ENCODE results near the gene ABCB1.

Gene ABCB1

DNA sequence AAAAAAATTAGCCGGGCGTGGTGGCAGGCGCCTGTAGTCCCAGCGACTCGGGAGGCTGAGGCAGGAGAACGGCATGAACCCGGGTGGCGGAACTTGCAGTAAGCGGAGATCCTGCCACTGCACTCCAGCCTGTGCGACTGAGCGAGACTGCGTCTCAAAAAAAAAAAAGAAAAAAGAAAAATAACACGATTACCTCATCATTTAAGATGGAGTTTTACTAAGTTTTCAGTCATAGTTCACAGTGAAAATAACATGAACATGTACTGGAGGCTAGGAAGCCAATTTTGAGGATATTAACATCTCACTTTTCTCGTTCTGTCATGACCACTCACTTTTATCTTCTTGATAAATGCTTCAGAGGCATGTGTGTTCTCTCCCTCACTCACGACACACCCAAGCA lies 24.4 kb upstream of the ABCB1 start:
- TF ChIP-seq, protein P1, sequence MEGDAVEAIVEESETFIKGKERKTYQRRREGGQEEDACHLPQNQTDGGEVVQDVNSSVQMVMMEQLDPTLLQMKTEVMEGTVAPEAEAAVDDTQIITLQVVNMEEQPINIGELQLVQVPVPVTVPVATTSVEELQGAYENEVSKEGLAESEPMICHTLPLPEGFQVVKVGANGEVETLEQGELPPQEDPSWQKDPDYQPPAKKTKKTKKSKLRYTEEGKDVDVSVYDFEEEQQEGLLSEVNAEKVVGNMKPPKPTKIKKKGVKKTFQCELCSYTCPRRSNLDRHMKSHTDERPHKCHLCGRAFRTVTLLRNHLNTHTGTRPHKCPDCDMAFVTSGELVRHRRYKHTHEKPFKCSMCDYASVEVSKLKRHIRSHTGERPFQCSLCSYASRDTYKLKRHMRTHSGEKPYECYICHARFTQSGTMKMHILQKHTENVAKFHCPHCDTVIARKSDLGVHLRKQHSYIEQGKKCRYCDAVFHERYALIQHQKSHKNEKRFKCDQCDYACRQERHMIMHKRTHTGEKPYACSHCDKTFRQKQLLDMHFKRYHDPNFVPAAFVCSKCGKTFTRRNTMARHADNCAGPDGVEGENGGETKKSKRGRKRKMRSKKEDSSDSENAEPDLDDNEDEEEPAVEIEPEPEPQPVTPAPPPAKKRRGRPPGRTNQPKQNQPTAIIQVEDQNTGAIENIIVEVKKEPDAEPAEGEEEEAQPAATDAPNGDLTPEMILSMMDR (conservative IDR thresholded peaks at IDR 0.05; ENCODE audit: low read depth), result no peak
- POLR2A ChIA-PET (ENCODE audit: low non-redundant PET), result no interaction called here
- CTCF ChIA-PET, result interaction anchor here (0.5 kb wide), 2 partner anchors 42 to 467 kb away, joined by 3 read pairs; no protein-coding TSS in a partner anchor
- H3K27ac ChIP-seq, result no peak overlapping the region
- DNase-seq (ENCODE audit: low spot score), result no peak

DNA sequence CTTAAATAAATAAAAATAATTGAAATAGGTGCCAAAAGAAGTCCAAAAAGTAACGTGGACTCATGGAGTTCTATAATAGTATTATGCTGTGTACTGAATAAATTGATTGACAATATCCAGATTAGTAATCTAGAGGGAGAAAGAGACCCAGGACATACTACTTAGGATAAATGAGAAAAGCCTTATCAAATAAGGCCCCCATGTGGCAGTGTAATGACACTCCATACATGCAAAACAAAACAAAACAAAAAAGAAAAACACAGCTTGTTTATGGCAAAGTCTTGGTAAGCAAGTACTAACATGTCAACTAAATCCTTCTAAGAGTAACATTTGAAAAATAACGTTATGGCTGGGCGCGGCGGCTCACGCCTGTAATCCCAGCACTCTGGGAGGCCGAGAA lies 23.9 kb upstream of the ABCB1 start:
- TF ChIP-seq, protein P1 (conservative IDR thresholded peaks at IDR 0.05; ENCODE audit: low read depth), result no peak
- H3K27ac ChIP-seq, result no peak overlapping the region
- no peak for DNase-seq (ENCODE audit: low spot score)
- ChIA-PET CTCF (interaction anchor here (0.5 kb wide), 1 partner anchor 43 kb away, joined by 3 read pairs; no protein-coding TSS in a partner anchor), POLR2A (ENCODE audit: low non-redundant PET) (no interaction called here)

DNA sequence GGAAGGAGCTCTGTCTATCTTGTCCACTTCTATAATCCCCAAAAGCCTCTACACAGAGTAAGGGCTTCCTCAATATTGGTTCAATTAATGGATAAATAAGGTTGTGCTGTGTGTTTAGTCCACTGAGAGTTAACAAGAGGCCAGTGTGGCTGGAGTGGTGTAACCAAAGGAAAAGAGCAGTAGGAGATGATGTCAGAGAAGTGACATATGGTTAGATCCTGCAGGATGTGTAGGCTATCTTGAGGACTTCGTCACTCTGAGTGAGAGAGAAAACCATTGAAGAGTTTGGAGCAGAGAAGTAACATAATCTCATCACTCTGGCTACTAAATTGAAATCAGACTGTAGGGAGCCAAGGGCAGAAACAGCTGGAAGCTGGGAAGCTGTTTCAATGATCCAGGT lies 14.5 kb upstream of the ABCB1 start:
- ChIA-PET POLR2A (ENCODE audit: low non-redundant PET) (no interaction called here), CTCF (no interaction called here)
- no peak overlapping the region for H3K27ac ChIP-seq
- DNase-seq (ENCODE audit: low spot score), result no peak
- TF ChIP-seq, protein P1 (conservative IDR thresholded peaks at IDR 0.05; ENCODE audit: low read depth), result no peak

DNA sequence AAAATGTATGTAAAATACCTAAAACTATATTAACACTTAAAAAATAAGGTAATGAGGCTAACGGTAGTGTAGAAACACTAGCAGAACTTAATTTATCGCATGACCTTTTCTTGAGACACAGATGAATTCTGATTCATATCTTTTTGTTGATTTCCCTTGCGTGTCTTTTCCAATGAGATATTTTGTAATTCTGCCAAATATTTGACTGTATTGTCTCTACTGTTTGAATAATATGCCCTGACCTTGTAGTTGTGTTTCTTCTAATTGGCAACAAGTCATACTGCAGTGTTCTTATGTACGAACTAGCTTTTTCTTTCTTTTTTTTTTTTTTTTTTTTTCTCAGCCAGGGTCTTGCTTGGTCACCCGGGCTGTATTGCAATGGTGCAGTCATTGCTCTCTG lies 9.2 kb upstream of the ABCB1 start:
- H3K27ac ChIP-seq, result no peak overlapping the region
- TF ChIP-seq, protein P1 (conservative IDR thresholded peaks at IDR 0.05; ENCODE audit: low read depth), result no peak
- ChIA-PET CTCF (no interaction called here), POLR2A (ENCODE audit: low non-redundant PET) (no interaction called here)
- DNase-seq (ENCODE audit: low spot score), result no peak

DNA sequence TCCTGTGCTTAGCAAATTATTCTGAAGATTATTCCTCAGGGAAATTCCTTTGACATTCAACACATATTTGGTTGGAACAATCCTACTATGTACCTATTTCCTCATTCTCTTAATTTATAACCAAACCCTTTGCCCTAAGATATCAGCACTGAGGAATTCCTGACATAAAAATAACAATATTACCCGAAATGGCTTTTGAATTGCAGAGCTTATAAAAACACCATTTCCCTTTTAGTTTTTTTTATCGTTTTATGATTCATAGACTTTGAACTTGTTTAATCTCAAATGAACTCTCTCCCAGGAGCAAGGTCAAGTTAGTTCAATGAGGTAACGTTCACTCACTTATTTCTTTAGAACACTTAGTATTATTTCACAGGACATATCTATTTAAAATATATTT lies 7.7 kb upstream of the ABCB1 start:
- CTCF ChIA-PET, result no interaction called here
- POLR2A ChIA-PET (ENCODE audit: low non-redundant PET), result no interaction called here
- DNase-seq (ENCODE audit: low spot score), result no peak
- TF ChIP-seq, protein P1 (conservative IDR thresholded peaks at IDR 0.05; ENCODE audit: low read depth), result no peak
- no peak overlapping the region for H3K27ac ChIP-seq

DNA sequence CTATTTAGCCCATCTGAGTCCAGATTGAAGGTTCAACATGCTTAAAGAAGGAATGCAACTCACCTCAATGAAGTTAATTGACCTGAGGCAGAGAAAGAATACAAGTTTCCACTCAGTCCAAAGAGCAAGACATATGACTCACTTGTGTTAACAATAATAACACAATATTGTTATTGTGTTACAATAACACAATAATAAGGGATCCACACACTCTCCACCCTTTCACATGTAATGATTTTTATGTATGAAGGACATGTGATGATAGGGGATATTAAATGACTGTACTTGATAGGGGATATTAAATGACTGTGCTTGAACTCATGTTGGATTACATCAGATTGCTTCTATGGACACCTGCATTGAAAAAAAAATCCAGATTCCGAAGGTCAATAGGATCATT lies 3.6 kb upstream of the ABCB1 start:
- ChIA-PET POLR2A (ENCODE audit: low non-redundant PET) (no interaction called here), CTCF (no interaction called here)
- H3K27ac ChIP-seq, result no peak overlapping the region
- DNase-seq (ENCODE audit: low spot score), result no peak
- TF ChIP-seq, protein P1 (conservative IDR thresholded peaks at IDR 0.05; ENCODE audit: low read depth), result no peak

DNA sequence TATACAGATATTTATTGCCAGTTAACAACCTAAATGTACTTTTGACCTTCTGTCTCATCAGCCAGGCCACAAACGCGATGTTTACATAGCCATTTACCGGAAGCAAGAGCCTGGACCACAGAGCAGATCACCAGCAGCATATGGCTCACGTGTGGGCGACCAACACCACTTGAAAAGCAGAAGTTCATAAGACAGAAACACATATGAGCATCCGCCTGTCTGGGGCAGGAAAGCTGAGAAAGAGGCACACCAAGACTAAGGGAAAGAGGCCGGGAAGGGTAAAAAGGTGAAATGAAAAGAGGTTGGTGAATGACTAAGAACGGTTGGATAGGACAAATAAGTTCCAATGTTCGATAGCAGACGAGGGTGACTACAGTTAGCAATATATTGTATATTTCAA lies 1.3 kb downstream of the ABCB1 start:
- H3K27ac ChIP-seq, result no peak overlapping the region
- TF ChIP-seq, protein P1 (conservative IDR thresholded peaks at IDR 0.05; ENCODE audit: low read depth), result no peak
- POLR2A ChIA-PET (ENCODE audit: low non-redundant PET), result no interaction called here
- CTCF ChIA-PET, result no interaction called here
- DNase-seq (ENCODE audit: low spot score), result no peak
